ENCODE results near the gene ITGA11. TPM values are rescaled to one million over a fixed set of nuclear protein-coding genes. Genes with fewer than 3 reads are reported as not detected.

The ITGA11 gene
- total RNA-seq, 1 donor from 2014 or later, result 193 TPM

DNA sequence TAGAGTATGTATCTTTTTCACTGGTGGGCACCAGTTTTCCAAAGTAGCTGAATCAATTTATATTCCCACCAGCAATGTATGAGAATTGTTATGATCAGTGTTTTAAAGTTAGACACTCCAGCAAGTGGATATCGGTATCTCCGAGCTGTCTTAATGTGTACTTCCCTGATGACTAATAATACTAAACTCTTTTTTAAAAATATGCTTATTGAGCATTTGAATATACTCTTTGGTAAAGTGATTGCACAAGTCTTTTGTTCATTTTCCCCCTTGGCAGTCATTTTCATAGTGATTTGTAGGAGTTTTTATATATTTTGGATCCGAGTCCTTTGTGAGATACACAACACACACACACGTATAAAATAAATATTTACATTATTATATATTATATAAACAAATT is 166.9 kb downstream of the ITGA11 start:
- Histone ChIP-seq H3K36me3 (ENCODE audit: insufficient read depth, low read length) (no peaks in the 10 kb centered on the region), H2AFZ (ENCODE audit: low read depth, low read length) (no peak overlapping the region), H3K79me2 (ENCODE audit: insufficient read depth, low read length) (no peaks in the 10 kb centered on the region), H3K9me3 (ENCODE audit: insufficient read depth, low read depth, low read length) (no peaks in the 10 kb centered on the region), H3K4me1 (ENCODE audit: insufficient read depth, low read length) (no peaks in the 10 kb centered on the region), H3K4me2 (ENCODE audit: low read length) (no peak overlapping the region), H3K27me3 (ENCODE audit: insufficient read depth, low read length) (peaks cover 6% of the 10 kb centered on the region), H3K9ac (ENCODE audit: low read length) (no peak overlapping the region), H3K4me3 (ENCODE audit: insufficient read depth, low read depth, low read length) (no peak overlapping the region), H3K27ac (ENCODE audit: low read depth, low read length) (no peak overlapping the region), H4K20me1 (ENCODE audit: insufficient read depth, low read length) (no peaks in the 10 kb centered on the region)
- H3K36me3 Mint-ChIP-seq (ENCODE audit: low read depth, unreplicated experiment), result no peaks in the 10 kb centered on the region
- H3K9me3 Mint-ChIP-seq (ENCODE audit: unreplicated experiment), result no peaks in the 10 kb centered on the region
- FAIRE-seq (no peak), DNase-seq (ENCODE audit: low read depth) (no peak)
- no peak overlapping the region for H3K27ac Mint-ChIP-seq (ENCODE audit: unreplicated experiment)
- TF ChIP-seq, protein P1, sequence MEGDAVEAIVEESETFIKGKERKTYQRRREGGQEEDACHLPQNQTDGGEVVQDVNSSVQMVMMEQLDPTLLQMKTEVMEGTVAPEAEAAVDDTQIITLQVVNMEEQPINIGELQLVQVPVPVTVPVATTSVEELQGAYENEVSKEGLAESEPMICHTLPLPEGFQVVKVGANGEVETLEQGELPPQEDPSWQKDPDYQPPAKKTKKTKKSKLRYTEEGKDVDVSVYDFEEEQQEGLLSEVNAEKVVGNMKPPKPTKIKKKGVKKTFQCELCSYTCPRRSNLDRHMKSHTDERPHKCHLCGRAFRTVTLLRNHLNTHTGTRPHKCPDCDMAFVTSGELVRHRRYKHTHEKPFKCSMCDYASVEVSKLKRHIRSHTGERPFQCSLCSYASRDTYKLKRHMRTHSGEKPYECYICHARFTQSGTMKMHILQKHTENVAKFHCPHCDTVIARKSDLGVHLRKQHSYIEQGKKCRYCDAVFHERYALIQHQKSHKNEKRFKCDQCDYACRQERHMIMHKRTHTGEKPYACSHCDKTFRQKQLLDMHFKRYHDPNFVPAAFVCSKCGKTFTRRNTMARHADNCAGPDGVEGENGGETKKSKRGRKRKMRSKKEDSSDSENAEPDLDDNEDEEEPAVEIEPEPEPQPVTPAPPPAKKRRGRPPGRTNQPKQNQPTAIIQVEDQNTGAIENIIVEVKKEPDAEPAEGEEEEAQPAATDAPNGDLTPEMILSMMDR (IDR thresholded peaks at IDR 0.05; ENCODE audit: insufficient read depth, low read depth, low read length), result no peak
- no peak for TF ChIP-seq EZH2 (IDR thresholded peaks at IDR 0.05; ENCODE audit: insufficient read depth, low read length)
- H3K27me3 Mint-ChIP-seq (ENCODE audit: low read depth, unreplicated experiment), result no peaks in the 10 kb centered on the region
- no peak overlapping the region for H3K4me3 Mint-ChIP-seq (ENCODE audit: unreplicated experiment)
- peaks cover 4% of the 10 kb centered on the region for H3K4me1 Mint-ChIP-seq (ENCODE audit: low read depth, unreplicated experiment)

DNA sequence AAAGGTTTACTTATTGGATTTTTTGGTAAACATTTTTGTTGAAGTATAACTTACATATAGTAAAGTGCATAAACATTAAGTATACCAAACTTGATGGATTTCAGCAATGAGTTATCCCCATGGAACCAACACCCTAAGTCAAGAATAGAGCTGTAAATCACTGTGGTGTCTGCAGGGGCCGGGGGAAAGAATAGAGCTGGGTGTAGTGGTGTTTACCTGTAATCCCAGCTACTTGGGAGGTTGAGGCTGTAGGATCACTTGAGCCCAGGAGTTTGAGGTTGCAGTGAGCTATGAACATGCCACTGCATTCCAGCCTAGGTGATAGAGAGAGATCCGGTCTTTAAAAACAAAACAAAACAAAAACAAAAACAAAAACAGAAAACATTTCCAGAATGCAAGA is 167.7 kb downstream of the ITGA11 start:
- peaks cover 4% of the 10 kb centered on the region for H3K4me1 Mint-ChIP-seq (ENCODE audit: low read depth, unreplicated experiment)
- no peak for TF ChIP-seq EZH2 (IDR thresholded peaks at IDR 0.05; ENCODE audit: insufficient read depth, low read length)
- Histone ChIP-seq H3K4me2 (ENCODE audit: low read length) (no peak overlapping the region), H3K36me3 (ENCODE audit: insufficient read depth, low read length) (no peaks in the 10 kb centered on the region), H3K27me3 (ENCODE audit: insufficient read depth, low read length) (peaks cover 10% of the 10 kb centered on the region), H3K9me3 (ENCODE audit: insufficient read depth, low read depth, low read length) (no peaks in the 10 kb centered on the region), H3K79me2 (ENCODE audit: insufficient read depth, low read length) (no peaks in the 10 kb centered on the region), H2AFZ (ENCODE audit: low read depth, low read length) (no peak overlapping the region), H3K4me1 (ENCODE audit: insufficient read depth, low read length) (no peaks in the 10 kb centered on the region), H3K9ac (ENCODE audit: low read length) (no peak overlapping the region), H3K27ac (ENCODE audit: low read depth, low read length) (no peak overlapping the region), H3K4me3 (ENCODE audit: insufficient read depth, low read depth, low read length) (no peak overlapping the region), H4K20me1 (ENCODE audit: insufficient read depth, low read length) (no peaks in the 10 kb centered on the region)
- DNase-seq (ENCODE audit: low read depth), result no peak
- H3K27ac Mint-ChIP-seq (ENCODE audit: unreplicated experiment), result no peak overlapping the region
- H3K4me3 Mint-ChIP-seq (ENCODE audit: unreplicated experiment), result no peak overlapping the region
- H3K36me3 Mint-ChIP-seq (ENCODE audit: low read depth, unreplicated experiment), result no peaks in the 10 kb centered on the region
- H3K27me3 Mint-ChIP-seq (ENCODE audit: low read depth, unreplicated experiment), result no peaks in the 10 kb centered on the region
- H3K9me3 Mint-ChIP-seq (ENCODE audit: unreplicated experiment), result no peaks in the 10 kb centered on the region
- FAIRE-seq, result no peak

DNA sequence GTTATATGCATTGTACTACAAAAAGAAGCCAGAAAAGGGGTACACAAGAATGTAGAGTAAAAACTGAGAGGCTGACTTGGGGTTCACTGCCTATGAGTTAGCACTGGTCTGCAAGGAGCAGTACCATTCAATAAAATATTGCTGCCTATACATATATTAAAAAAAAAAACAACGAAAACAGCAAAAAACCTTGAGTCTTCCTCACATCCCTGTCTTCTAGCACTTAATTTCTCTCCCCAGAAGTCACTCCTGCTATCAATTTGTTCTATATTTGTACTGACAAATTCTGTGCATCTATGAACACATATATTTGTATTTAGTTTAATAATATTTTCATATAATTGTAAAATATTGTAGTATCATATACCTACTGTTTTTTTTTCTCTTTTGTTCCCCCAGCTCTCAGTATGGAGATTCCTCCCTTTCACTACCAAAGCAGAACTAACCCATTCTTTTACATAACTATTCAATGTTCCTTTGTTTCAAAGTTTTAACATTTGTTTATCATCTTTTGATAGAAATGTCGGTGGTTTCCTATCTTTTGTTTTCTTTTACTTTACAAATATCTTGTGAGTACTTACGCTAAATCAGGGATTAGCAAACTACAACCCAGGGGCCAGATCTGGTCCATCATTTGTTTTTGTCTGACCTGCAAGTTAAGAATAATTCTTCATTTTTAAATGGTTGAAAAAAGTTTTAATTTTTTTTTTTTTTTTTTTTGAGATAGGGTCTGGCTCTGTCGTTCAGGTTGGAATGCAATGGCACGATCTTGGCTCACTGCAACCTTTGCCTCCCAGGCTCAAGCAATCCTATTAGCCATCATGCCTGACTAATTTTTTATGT is 169.2 kb downstream of the ITGA11 start:
- Histone ChIP-seq H3K4me1 (ENCODE audit: insufficient read depth, low read length) (no peaks in the 10 kb centered on the region), H3K27me3 (ENCODE audit: insufficient read depth, low read length) (peaks cover 10% of the 10 kb centered on the region), H3K9ac (ENCODE audit: low read length) (no peak overlapping the region), H3K27ac (ENCODE audit: low read depth, low read length) (no peak overlapping the region), H3K9me3 (ENCODE audit: insufficient read depth, low read depth, low read length) (no peaks in the 10 kb centered on the region), H3K36me3 (ENCODE audit: insufficient read depth, low read length) (no peaks in the 10 kb centered on the region), H3K4me3 (ENCODE audit: insufficient read depth, low read depth, low read length) (no peak overlapping the region), H4K20me1 (ENCODE audit: insufficient read depth, low read length) (no peaks in the 10 kb centered on the region), H2AFZ (ENCODE audit: low read depth, low read length) (no peak overlapping the region), H3K79me2 (ENCODE audit: insufficient read depth, low read length) (no peaks in the 10 kb centered on the region), H3K4me2 (ENCODE audit: low read length) (no peak overlapping the region)
- H3K36me3 Mint-ChIP-seq (ENCODE audit: low read depth, unreplicated experiment), result no peaks in the 10 kb centered on the region
- no peak overlapping the region for H3K4me3 Mint-ChIP-seq (ENCODE audit: unreplicated experiment)
- H3K27me3 Mint-ChIP-seq (ENCODE audit: low read depth, unreplicated experiment), result no peaks in the 10 kb centered on the region
- TF ChIP-seq, protein P1 (IDR thresholded peaks at IDR 0.05; ENCODE audit: insufficient read depth, low read depth, low read length), result no peak
- no peak for TF ChIP-seq EZH2 (IDR thresholded peaks at IDR 0.05; ENCODE audit: insufficient read depth, low read length)
- no peak overlapping the region for H3K27ac Mint-ChIP-seq (ENCODE audit: unreplicated experiment)
- DNase-seq (ENCODE audit: low read depth), result no peak
- no peak for FAIRE-seq
- H3K9me3 Mint-ChIP-seq (ENCODE audit: unreplicated experiment), result no peaks in the 10 kb centered on the region
- H3K4me1 Mint-ChIP-seq (ENCODE audit: low read depth, unreplicated experiment), result peaks cover 5% of the 10 kb centered on the region
